ENCODE data around the gene EFEMP2. TPM values are rescaled to one million over a fixed set of nuclear protein-coding genes. Genes with fewer than 3 reads are reported as not detected.
A peak's percentile ranks its signal among the peaks of the same experiment; 100 is the strongest.

EFEMP2 gene
- total RNA-seq, 2 donors from 2014 or later = 9.6 to 22.5 TPM

DNA sequence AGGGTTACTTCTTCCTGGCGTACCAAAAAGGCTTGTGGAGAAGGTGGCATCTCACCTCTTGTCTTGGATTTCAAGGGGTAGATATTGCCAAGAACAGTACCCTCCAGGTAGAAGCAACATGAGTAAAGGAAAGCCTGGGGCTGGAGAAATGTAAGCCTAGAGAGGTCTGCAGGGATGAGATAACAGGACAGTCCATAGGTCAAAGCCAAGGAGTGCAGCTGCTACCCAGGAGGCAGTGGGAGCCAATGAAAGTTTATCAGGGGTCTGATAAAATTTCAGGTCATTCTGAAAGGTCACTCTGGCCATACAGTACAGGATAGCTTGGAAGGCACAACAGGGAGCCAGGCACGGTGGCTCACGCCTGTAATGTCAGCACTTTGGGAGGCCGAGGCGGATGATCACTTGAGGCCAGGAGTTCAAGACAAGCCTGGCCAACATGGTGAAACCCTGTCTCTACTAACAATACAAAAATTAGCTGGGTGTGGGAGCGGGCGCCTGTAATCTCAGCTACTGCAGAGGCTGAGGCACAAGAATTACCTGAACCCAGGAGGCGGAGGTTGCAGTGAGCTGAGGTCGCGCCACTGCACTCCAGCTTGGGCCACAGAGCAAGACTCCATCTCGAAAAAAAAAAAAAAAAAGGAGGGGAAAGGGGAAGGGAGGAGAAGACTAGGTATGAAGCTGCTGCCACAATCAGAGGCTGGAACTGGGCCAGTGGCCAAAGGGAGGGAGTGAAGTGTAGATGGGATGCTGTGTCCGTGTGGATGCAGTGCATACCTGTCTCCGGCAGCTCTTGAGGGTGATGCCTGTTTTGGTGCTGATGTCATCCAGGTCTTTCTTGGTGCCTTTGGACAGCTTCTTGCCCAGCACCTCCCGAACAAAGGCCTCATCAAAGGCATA is 14.5 kb upstream of the EFEMP2 start:
- Histone ChIP-seq H3K4me3 (peak overlapping the region; percentile 76), H3K36me3 (peaks cover 7% of the 10 kb centered on the region), H3K4me1 (peaks cover 5% of the 10 kb centered on the region), H3K27me3 (no peaks in the 10 kb centered on the region), H3K27ac (peak overlapping the region; percentile 93), H3K9ac (ENCODE audit: low read depth in 2 of 2, low read length in 2 of 2) (peak overlapping the region; percentile 75 to 91), H3K9me3 (no peaks in the 10 kb centered on the region)
- TF ChIP-seq, protein P1, sequence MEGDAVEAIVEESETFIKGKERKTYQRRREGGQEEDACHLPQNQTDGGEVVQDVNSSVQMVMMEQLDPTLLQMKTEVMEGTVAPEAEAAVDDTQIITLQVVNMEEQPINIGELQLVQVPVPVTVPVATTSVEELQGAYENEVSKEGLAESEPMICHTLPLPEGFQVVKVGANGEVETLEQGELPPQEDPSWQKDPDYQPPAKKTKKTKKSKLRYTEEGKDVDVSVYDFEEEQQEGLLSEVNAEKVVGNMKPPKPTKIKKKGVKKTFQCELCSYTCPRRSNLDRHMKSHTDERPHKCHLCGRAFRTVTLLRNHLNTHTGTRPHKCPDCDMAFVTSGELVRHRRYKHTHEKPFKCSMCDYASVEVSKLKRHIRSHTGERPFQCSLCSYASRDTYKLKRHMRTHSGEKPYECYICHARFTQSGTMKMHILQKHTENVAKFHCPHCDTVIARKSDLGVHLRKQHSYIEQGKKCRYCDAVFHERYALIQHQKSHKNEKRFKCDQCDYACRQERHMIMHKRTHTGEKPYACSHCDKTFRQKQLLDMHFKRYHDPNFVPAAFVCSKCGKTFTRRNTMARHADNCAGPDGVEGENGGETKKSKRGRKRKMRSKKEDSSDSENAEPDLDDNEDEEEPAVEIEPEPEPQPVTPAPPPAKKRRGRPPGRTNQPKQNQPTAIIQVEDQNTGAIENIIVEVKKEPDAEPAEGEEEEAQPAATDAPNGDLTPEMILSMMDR (IDR thresholded peaks at IDR 0.05) = no peak
- intact Hi-C loops (cut with DNase I) = loop anchor here (5.0 kb wide), 1 partner anchor 100 kb away; no protein-coding TSS in a partner anchor
- no peak for DNase-seq

GRCh38 chr11:65885808-65886536 is 13.4 kb upstream of the EFEMP2 start:
- intact Hi-C loops (cut with DNase I) = loop anchor here (5.0 kb wide), 1 partner anchor 101 kb away; no protein-coding TSS in a partner anchor
- Histone ChIP-seq H3K4me1 (peaks cover 5% of the 10 kb centered on the region), H3K4me3 (no peak overlapping the region), H3K36me3 (peaks cover 7% of the 10 kb centered on the region), H3K27ac (no peak overlapping the region), H3K9ac (ENCODE audit: low read depth in 2 of 2, low read length in 2 of 2) (no peak overlapping the region), H3K9me3 (no peaks in the 10 kb centered on the region), H3K27me3 (no peaks in the 10 kb centered on the region)
- DNase-seq = no peak
- TF ChIP-seq, protein P1 (IDR thresholded peaks at IDR 0.05) = no peak

- intact Hi-C loops (cut with DNase I) = loop anchor here (5.0 kb wide), 1 partner anchor 102 kb away; no protein-coding TSS in a partner anchor
- no peak overlapping the region for H3K27ac ChIP-seq
- H3K9ac ChIP-seq (ENCODE audit: low read depth in 2 of 2, low read length in 2 of 2) = no peak overlapping the region
- no peak for DNase-seq
- H3K4me1 ChIP-seq = peaks cover 5% of the 10 kb centered on the region
- no peaks in the 10 kb centered on the region for H3K27me3 ChIP-seq
- H3K4me3 ChIP-seq = no peak overlapping the region
- TF ChIP-seq, protein P1 (IDR thresholded peaks at IDR 0.05) = no peak
- no peaks in the 10 kb centered on the region for H3K9me3 ChIP-seq
- H3K36me3 ChIP-seq = peaks cover 7% of the 10 kb centered on the region
Observed at GRCh38 chr11:65885231-65885630, 12.6 kb upstream of the EFEMP2 start.

GRCh38 chr11:65884716-65885092 is 12.1 kb upstream of the EFEMP2 start:
- Histone ChIP-seq H3K4me3 (no peak overlapping the region), H3K27me3 (no peaks in the 10 kb centered on the region), H3K4me1 (peaks cover 5% of the 10 kb centered on the region), H3K27ac (no peak overlapping the region), H3K36me3 (peaks cover 7% of the 10 kb centered on the region), H3K9ac (ENCODE audit: low read depth in 2 of 2, low read length in 2 of 2) (no peak overlapping the region), H3K9me3 (no peaks in the 10 kb centered on the region)
- intact Hi-C loops (cut with DNase I) = loop anchor here (5.0 kb wide), 1 partner anchor 103 kb away; no protein-coding TSS in a partner anchor
- DNase-seq = peak; percentile 76
- TF ChIP-seq, protein P1 (IDR thresholded peaks at IDR 0.05) = peak; percentile 98
